Neural progenitor cell (in vitro differentiated cells): ENCODE results near the gene ATR. TPM values are rescaled to one million over a fixed set of nuclear protein-coding genes. Genes with fewer than 3 reads are reported as not detected.

Experiments
- DNase-seq: peaks from one replicate; pipeline ENCODE4 v3.0.0-alpha.2; 2016; ENCODE audit warnings: low spot score
- H2AFZ ChIP-seq: fragments of 200-600 bp; sonication (generic); replicated peaks from 2 replicates; pipeline ENCODE4 v1.6.1; 2016; ENCODE audit warnings: antibody characterized with exemption
- H3F3A ChIP-seq: fragments of 200-600 bp; sonication (generic); 2 replicates; pipeline ENCODE4 v1.6.1; 2016; ENCODE audit warnings: antibody characterized with exemption, low read depth
- H3K27ac ChIP-seq: fragments of 200-600 bp; sonication (generic); 2 replicates; pipeline ENCODE4 v1.5.1; 2016; ENCODE audit warnings: mild to moderate bottlenecking
- H3K27me3 ChIP-seq: fragments of 200-600 bp; sonication (generic); 2 replicates; pipeline ENCODE4 v1.6.1; 2016; ENCODE audit warnings: mild to moderate bottlenecking, moderate library complexity
- H3K36me3 ChIP-seq: fragments of 200-600 bp; sonication (generic); 2 replicates; pipeline ENCODE4 v1.5.1; 2016
- H3K4me1 ChIP-seq: fragments of 200-600 bp; sonication (generic); 2 replicates; pipeline ENCODE4 v1.6.1; 2016; ENCODE audit warnings: mixed run types
- H3K4me2 ChIP-seq: fragments of 200-600 bp; sonication (generic); 2 replicates; pipeline ENCODE4 v1.6.1; 2016
- H3K4me3 ChIP-seq: fragments of 200-600 bp; sonication (generic); 2 replicates; pipeline ENCODE4 v1.5.1; 2016
- H3K79me2 ChIP-seq: fragments of 200-600 bp; sonication (generic); 2 replicates; pipeline ENCODE4 v1.6.1; 2016; ENCODE audit warnings: low read depth
- H3K9ac ChIP-seq: fragments of 200-600 bp; sonication (generic); 2 replicates; pipeline ENCODE4 v1.6.1; 2016
- H3K9me3 ChIP-seq: fragments of 200-600 bp; sonication (generic); 2 replicates; pipeline ENCODE4 v1.5.1; 2016; ENCODE audit warnings: low read depth
- H4K20me1 ChIP-seq: fragments of 200-600 bp; sonication (generic); 2 replicates; pipeline ENCODE4 v1.6.1; 2016; ENCODE audit warnings: low read depth
- H3K27ac Mint-ChIP-seq: 3 replicates; pipeline ENCODE4 v1.8.0; 2021; ENCODE audit warnings: mixed read lengths
- H3K27me3 Mint-ChIP-seq: 2 replicates; pipeline ENCODE4 v1.8.0; 2022; ENCODE audit warnings: low read depth, mild to moderate bottlenecking, inconsistent platforms, moderate library complexity, mixed read lengths; ENCODE audit not compliant: insufficient read depth
- H3K36me3 Mint-ChIP-seq: 3 replicates; pipeline ENCODE4 v1.8.0; 2021; ENCODE audit warnings: mixed read lengths
- H3K4me1 Mint-ChIP-seq: 3 replicates; pipeline ENCODE4 v1.8.0; 2021; ENCODE audit warnings: mixed read lengths
- H3K4me3 Mint-ChIP-seq: 3 replicates; pipeline ENCODE4 v1.8.0; 2021; ENCODE audit warnings: mild to moderate bottlenecking, moderate library complexity, mixed read lengths
- H3K9me3 Mint-ChIP-seq: 3 replicates; pipeline ENCODE4 v1.8.0; 2020; ENCODE audit warnings: mixed read lengths
- EZH2 ChIP-seq: fragments of 200-600 bp; sonication (generic); IDR thresholded peaks from 2 replicates; pipeline ENCODE4 v1.6.1; 2017; ENCODE audit warnings: antibody characterized with exemption, mild to moderate bottlenecking, moderate library complexity
- EZH2phosphoT487 ChIP-seq: fragments of 200-600 bp; sonication (generic); IDR thresholded peaks from 2 replicates; pipeline ENCODE4 v1.6.1; 2017; ENCODE audit warnings: antibody characterized with exemption
- total RNA-seq: library from RNA; depleted of rRNA; stranded (reverse); fragments of >200 nt; gene quantifications from 2 replicates; pipeline ENCODE4 v1.2.3, GENCODE V29; 2015; ENCODE audit warnings: low replicate concordance
- TF ChIP-seq, protein P1 (sequence below): fragments of 200-600 bp; sonication (generic); IDR thresholded peaks from 2 replicates; pipeline ENCODE4 v1.5.1; 2017; ENCODE audit warnings: antibody characterized with exemption, mild to moderate bottlenecking

Gene ATR
- total RNA-seq, 1 donor from 2014 or later, result 48.4 TPM

DNA sequence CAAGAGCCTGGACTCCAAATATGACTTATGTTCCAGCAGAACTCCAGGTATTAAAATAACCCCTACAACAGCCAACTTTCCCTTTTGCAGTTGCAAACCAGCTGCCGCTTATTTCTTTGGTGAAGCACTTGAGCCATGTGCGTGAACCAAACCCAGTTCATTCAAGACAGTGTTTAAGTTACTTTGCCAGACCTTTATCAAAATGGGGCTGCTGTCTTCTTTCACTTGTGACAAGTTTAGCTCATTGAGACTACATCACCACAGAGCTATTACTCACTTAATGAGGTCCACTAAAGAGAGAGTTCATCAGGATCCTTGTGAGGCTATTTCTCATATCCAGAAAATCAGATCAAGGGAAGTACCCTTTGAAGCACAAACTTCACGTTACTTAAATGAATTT lies 128.3 kb downstream of the ATR start:
- Mint-ChIP-seq H3K36me3 (peaks cover 4% of the 10 kb centered on the region), H3K27ac (no peak overlapping the region), H3K9me3 (no peaks in the 10 kb centered on the region), H3K27me3 (no peaks in the 10 kb centered on the region), H3K4me3 (no peak overlapping the region), H3K4me1 (peaks cover 21% of the 10 kb centered on the region)
- H3F3A ChIP-seq, result peaks cover 5% of the 10 kb centered on the region
- TF ChIP-seq EZH2phosphoT487 (no peak), EZH2 (no peak)
- TF ChIP-seq, protein P1, sequence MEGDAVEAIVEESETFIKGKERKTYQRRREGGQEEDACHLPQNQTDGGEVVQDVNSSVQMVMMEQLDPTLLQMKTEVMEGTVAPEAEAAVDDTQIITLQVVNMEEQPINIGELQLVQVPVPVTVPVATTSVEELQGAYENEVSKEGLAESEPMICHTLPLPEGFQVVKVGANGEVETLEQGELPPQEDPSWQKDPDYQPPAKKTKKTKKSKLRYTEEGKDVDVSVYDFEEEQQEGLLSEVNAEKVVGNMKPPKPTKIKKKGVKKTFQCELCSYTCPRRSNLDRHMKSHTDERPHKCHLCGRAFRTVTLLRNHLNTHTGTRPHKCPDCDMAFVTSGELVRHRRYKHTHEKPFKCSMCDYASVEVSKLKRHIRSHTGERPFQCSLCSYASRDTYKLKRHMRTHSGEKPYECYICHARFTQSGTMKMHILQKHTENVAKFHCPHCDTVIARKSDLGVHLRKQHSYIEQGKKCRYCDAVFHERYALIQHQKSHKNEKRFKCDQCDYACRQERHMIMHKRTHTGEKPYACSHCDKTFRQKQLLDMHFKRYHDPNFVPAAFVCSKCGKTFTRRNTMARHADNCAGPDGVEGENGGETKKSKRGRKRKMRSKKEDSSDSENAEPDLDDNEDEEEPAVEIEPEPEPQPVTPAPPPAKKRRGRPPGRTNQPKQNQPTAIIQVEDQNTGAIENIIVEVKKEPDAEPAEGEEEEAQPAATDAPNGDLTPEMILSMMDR, result no peak
- no peak overlapping the region for H3K9ac ChIP-seq
- H3K27me3 ChIP-seq, result no peaks in the 10 kb centered on the region
- H2AFZ ChIP-seq, result no peak overlapping the region
- H4K20me1 ChIP-seq, result no peaks in the 10 kb centered on the region
- H3K36me3 ChIP-seq, result no peaks in the 10 kb centered on the region
- no peak overlapping the region for H3K4me2 ChIP-seq
- no peak for DNase-seq
- H3K4me1 ChIP-seq, result peaks cover 17% of the 10 kb centered on the region
- no peak overlapping the region for H3K27ac ChIP-seq
- H3K79me2 ChIP-seq, result peaks cover 25% of the 10 kb centered on the region
- no peak overlapping the region for H3K4me3 ChIP-seq
- H3K9me3 ChIP-seq, result no peaks in the 10 kb centered on the region

DNA sequence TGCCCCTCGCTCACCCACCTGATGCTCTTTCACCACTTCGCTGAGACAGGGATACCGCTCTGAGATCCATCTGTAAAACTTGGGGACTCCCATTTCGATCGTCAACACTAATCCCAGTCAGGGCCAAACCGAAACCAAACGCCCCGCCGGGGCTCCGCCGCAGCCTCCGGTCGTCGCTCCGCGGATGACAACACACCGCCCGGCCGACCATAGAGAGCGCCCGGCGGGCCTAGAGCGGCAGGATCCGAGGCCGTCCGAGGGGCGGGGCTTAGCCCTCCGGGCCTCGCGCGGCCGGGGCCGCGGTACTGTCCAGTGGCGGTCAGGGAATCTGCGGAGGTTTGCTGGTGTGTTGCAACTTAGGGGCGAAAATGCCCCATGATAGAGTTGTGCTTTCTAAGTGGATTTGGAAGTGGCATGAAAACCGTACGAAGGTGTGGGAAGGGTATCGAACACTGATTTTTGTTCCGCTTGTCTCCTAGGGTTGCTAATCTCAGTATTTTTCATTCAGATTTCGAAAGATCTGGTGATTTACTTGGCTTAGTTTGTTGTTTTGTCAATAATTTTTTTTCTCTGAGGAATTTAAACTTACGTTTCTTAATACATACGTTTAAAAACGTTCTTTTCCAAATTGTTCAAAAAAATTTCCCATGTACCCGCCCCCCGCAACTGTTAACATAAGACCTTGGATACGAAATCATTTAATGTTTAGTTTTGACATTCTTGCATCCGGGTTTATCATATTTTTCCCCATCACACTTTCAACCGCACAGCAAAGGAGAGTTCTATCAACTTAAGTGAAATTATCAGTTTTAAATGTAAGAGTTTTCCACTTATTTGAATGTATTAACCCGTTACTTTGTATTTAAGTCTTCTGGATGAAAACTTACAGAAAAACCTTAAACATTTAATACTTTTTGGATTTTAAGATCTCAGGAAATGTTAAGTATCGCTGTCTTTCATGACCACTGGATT lies 130.4 kb downstream of the ATR start, which contains the start of gene XRN1:
Gene XRN1, minus strand, starts transcription at position 186 of the 972 bp plus-strand sequence. Its CDS starts 93 bp downstream, at position 93.
- Histone ChIP-seq H3K4me3 (peak within 1 kb of the TSS; percentile 80), H3K27ac (peak within 1 kb of the TSS; percentile 89), H4K20me1 (no peaks in the 10 kb centered on the region), H3K36me3 (no peaks in the 10 kb centered on the region), H3K9ac (peak within 1 kb of the TSS; percentile 98), H3K9me3 (no peaks in the 10 kb centered on the region), H3K4me2 (peak within 1 kb of the TSS; percentile 87), H3F3A (peaks cover 5% of the 10 kb centered on the region), H2AFZ (peak within 1 kb of the TSS; percentile 91), H3K27me3 (no peaks in the 10 kb centered on the region), H3K79me2 (peaks cover 46% of the 10 kb centered on the region), H3K4me1 (peaks cover 17% of the 10 kb centered on the region)
- peaks cover 11% of the 10 kb centered on the region for H3K36me3 Mint-ChIP-seq
- peaks cover 4% of the 10 kb centered on the region for H3K27me3 Mint-ChIP-seq
- peak within 1 kb of the TSS; percentile 89 for H3K27ac Mint-ChIP-seq
- peaks cover 21% of the 10 kb centered on the region for H3K4me1 Mint-ChIP-seq
- no peak for TF ChIP-seq EZH2phosphoT487
- H3K4me3 Mint-ChIP-seq, result peak within 1 kb of the TSS; percentile 98
- H3K9me3 Mint-ChIP-seq, result peaks cover 3% of the 10 kb centered on the region
- peak; percentile 99 for DNase-seq

DNA sequence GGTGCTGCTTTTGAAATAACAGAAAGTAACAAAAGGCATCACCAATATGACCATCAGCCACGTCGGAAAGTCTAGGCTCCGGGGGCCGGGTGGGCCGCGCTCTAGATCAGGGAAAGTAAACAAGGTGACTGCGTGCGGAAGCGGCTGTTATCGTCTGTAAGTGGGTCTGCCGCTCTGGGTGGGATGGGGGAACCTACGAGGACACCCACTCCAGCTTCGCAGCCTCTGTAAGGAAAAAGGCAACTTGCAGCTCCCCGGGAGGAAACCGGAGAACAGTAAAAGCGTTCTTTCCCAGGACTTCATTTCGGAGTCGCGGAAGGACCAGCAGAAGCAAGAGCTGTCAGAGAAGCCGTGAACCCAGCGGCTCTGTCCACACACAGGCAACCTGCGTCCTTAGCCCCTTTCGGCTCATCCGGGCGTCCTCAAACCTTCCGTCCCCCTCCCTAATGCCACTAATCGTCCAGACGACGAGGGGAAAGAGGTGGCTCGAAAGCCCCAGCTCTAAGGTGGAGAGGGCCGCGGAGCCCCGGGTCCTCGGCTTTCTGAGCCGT lies 131.2 kb downstream of the ATR start:
- peak; percentile 60 for DNase-seq
- Histone ChIP-seq H3F3A (peaks cover 5% of the 10 kb centered on the region), H2AFZ (peak overlapping the region; percentile 89), H3K9me3 (no peaks in the 10 kb centered on the region), H3K27me3 (no peaks in the 10 kb centered on the region), H3K4me2 (peak overlapping the region; percentile 87), H3K4me1 (peaks cover 17% of the 10 kb centered on the region), H3K9ac (peak overlapping the region; percentile 98), H3K4me3 (peak overlapping the region; percentile 80), H4K20me1 (no peaks in the 10 kb centered on the region), H3K36me3 (no peaks in the 10 kb centered on the region), H3K27ac (peak overlapping the region; percentile 89), H3K79me2 (peaks cover 54% of the 10 kb centered on the region)
- peaks cover 21% of the 10 kb centered on the region for H3K4me1 Mint-ChIP-seq
- peaks cover 14% of the 10 kb centered on the region for H3K36me3 Mint-ChIP-seq
- TF ChIP-seq EZH2phosphoT487 (no peak), EZH2 (no peak)
- peaks cover 4% of the 10 kb centered on the region for H3K27me3 Mint-ChIP-seq
- H3K4me3 Mint-ChIP-seq, result peak overlapping the region; percentile 98
- H3K27ac Mint-ChIP-seq, result peak overlapping the region; percentile 89
- H3K9me3 Mint-ChIP-seq, result peaks cover 6% of the 10 kb centered on the region

DNA sequence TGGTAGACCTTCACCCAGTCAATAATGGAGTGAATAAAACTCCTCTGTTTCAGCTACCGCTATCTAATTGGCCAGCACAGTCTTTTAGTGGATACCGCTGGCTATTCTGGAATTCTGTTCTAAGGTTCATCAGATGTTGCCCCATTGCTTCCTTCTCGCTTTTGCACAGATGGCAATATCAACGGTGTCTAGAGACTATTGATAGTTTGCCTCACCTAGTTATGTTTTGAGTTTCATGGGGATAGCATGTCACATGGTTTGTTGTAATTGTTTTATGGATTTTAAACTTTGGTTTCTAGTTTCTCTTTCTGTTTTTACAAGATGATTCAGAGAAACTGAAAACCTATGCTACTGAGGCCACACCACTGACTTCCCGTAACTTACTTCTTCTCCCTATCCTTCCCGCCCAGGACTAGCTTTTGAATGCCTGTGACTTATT lies 132.7 kb downstream of the ATR start:
- H3F3A ChIP-seq, result peaks cover 5% of the 10 kb centered on the region
- no peaks in the 10 kb centered on the region for H3K27me3 ChIP-seq
- H2AFZ ChIP-seq, result no peak overlapping the region
- no peak overlapping the region for H3K9ac ChIP-seq
- H3K4me3 ChIP-seq, result peak overlapping the region; percentile 80
- H3K4me1 Mint-ChIP-seq, result peaks cover 21% of the 10 kb centered on the region
- peaks cover 3% of the 10 kb centered on the region for H4K20me1 ChIP-seq
- DNase-seq, result no peak
- H3K27me3 Mint-ChIP-seq, result peaks cover 4% of the 10 kb centered on the region
- H3K36me3 Mint-ChIP-seq, result peaks cover 14% of the 10 kb centered on the region
- H3K79me2 ChIP-seq, result peaks cover 68% of the 10 kb centered on the region
- no peak overlapping the region for H3K27ac Mint-ChIP-seq
- no peaks in the 10 kb centered on the region for H3K36me3 ChIP-seq
- peaks cover 6% of the 10 kb centered on the region for H3K9me3 Mint-ChIP-seq
- H3K9me3 ChIP-seq, result no peaks in the 10 kb centered on the region
- peak overlapping the region; percentile 87 for H3K4me2 ChIP-seq
- H3K4me1 ChIP-seq, result peaks cover 17% of the 10 kb centered on the region
- H3K27ac ChIP-seq, result no peak overlapping the region
- TF ChIP-seq EZH2phosphoT487 (no peak), EZH2 (no peak)
- TF ChIP-seq, protein P1, result no peak
- H3K4me3 Mint-ChIP-seq, result peak overlapping the region; percentile 98
